GM18511 (cell line): ENCODE measurements around the gene GHDC.

Source experiments
- ATAC-seq: cut with Tn5 transposase; IDR thresholded peaks from one replicate; pipeline ENCODE4 v1.9.1; 2021; ENCODE audit warnings: mild to moderate bottlenecking, moderate library complexity; ENCODE audit not compliant: unreplicated experiment

GHDC gene

GRCh38 chr17:42184713-42185620 is 9.3 kb downstream of the GHDC start, which contains the start of gene HCRT:
Gene HCRT, minus strand, starts transcription at chr17:42185452. Its CDS starts 87 bp downstream, at chr17:42185365.
- no peak for ATAC-seq

DNA sequence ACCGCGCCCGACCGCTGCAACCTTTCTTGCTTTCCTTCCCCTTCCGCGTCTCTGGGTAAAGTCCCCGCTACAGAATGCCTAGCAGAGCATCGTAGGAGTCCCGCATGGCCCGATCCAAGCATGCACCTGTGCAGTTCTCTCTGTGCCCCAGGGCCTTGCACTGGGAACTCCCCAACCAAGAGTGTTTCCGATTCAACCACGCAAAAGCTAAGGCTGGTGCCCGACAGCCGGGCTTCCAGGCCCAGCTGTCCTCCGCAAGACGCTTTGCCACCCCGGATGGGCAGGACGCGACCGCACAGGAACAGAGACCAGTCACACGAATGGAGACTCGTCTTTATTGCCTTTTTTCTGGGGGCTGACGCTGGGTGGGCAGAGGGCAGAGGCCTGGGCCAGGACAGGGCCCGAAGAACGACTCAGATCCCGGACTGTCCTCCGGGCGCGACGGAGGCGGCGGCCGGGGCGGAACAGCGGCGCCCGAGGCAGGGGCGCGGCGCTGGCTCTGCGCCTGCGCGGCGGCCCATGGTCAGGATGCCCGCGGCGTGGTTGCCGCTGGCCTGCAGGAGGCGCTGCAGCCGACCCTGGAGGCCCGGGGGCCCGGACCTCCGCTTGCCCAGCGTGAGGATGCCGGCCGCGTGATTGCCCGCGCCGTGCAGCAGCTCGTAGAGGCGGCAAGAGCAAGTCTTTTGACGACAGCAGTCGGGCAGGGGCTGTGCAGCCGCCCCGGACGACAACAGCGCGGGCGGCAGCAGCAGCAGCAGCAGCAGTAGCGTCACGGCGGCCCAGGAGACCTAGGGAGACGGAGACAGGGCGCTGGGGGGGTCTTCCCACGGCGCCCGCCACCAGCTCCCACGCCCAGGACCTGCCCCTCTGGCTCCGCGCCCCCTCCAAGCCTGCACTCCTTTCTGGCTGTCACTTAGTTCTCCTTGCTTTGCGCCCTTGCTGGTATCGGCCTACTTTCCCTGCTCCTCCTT is 10.3 kb downstream of the GHDC start:
- ATAC-seq: peak; percentile 74

DNA sequence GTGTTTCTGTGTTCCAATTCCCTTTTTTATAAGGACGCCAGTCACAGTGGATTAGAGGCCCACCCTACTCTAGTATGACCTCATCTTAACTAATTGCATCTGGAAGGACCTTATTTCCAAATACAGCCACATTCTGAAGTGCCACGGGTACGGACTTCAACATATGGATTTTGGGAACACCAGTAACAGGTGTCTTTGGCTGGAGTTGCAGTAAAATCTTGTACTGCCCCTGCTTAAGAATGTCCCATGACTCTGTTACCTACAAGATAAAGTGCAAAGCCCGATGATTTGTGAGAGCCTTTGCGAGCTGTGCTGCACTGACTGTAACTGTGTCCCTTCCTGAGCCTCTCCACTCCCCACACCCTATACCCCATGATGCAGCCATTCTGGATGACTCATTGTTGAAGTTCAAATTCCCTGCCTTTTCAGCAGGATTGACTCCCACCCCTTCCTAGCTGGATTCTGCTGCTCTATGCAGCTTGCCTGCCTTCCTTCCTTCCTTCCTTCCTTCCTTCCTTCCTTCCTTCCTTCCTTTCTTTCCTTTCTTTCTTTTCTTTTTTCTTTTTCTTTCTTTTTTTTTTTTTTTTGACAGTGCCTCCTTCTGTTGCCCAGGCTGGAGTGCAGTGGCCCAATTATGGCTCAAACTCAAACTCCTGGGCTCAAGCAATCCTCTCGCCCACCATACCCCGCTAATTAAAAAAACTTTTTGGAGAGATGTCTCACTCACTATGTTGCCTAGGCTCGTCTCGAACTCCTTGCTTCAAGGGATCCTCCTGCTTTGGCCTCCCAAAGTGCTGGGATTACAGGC is 11.2 kb downstream of the GHDC start:
- ATAC-seq: no peak

GRCh38 chr17:42181851-42182207 is 12.5 kb downstream of the GHDC start:
- no peak for ATAC-seq

- peak; percentile 43 for ATAC-seq
Observed at GRCh38 chr17:42180922-42181850, 13.1 kb downstream of the GHDC start, which contains the start of gene KCNH4. Gene KCNH4, minus strand, starts transcription at chr17:42181142. Its CDS starts 197 bp downstream, at chr17:42180945.

- no peak for ATAC-seq
Observed at GRCh38 chr17:42180411-42180921, 13.8 kb downstream of the GHDC start.

DNA sequence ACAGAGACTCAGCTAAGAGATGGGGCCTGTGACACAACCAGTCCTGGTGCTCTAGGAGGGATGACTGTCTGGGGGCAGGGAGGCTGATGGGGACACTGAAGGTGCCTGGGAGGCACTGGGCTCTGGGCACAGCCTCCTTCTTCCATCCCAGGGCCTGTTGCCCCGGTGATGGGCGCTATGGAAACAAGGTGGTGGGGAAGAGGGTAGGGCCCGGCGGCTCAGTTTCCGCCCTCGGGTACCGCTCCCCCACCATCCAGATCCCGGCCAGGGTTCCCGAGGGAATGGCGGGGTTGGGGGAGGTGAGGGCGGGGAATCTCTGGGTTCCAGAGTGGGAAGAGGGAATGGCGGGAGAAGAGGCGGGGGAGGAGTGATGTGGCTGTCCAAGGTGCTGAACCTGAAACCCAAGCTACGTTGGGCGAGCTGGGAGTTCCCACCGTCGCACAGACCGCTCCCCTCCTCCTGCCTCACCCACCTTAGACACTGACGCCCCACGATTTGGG is 14.3 kb downstream of the GHDC start:
- ATAC-seq: no peak

DNA sequence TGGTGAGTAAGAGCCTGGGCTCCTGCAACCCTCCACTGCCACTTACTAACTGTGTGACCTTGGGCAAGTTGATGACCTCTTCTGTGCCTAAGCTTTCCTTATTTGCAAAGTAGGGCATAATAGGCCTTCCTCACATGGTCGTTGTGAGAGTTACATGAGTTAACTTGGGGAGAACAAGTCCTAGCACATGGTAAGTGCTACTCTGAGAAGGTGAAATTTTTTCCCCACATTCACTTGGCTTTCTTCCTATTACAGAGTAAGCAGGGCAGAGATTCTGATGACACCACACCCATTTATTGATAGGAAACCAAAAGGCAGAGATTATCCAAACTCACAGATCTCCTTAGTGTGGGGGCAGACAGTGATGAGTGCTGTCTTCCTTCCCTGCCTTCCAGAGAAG is 15.0 kb downstream of the GHDC start:
- ATAC-seq: no peak

DNA sequence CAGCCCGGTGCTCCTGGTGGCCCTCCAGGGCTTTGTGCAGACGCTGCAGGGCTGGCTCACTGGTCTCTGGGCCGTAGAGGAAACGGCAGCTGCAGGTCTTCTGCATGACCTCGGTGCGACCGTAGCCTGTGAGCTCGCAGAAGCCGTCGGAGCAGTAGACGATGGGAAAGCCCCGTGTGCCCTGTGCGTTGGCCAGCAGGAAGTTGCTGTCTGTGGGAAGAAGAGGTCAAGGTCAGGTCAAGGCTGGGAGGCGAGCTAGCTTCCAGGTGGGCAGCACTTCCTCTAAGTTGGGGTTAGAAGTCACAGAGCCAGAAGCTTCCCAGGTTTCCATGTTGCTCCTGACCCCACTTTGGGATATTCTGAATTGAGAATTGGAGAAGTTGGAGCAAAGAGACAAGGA is 15.5 kb downstream of the GHDC start:
- ATAC-seq: peak; percentile 51

GRCh38 chr17:42177684-42178083 is 16.6 kb downstream of the GHDC start:
- no peak for ATAC-seq

GRCh38 chr17:42174126-42174783 is 20.0 kb downstream of the GHDC start:
- no peak for ATAC-seq

- no peak for ATAC-seq
Observed at GRCh38 chr17:42171831-42172230, 22.5 kb downstream of the GHDC start.

- no peak for ATAC-seq
Observed at GRCh38 chr17:42169351-42169750, 24.9 kb downstream of the GHDC start.

DNA sequence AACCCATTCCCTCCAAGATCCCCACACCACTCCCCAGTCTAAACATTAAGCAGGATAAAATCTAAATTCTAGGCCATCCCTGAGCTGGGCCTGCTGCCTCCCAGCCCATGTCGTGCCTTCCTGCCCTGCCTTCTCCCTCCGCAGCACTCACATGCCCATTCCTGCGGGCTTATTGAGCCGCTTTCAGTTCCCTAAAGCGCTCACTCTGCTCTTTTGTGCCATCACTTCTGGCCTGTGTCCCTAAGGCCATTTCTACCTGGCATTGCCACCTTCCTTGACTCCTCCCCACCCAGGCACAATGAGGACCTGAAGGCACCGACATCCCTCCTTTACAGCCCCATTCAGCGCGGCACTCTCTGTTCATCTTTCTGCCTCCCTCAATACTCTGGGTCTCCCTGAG is 26.5 kb downstream of the GHDC start:
- ATAC-seq: no peak

DNA sequence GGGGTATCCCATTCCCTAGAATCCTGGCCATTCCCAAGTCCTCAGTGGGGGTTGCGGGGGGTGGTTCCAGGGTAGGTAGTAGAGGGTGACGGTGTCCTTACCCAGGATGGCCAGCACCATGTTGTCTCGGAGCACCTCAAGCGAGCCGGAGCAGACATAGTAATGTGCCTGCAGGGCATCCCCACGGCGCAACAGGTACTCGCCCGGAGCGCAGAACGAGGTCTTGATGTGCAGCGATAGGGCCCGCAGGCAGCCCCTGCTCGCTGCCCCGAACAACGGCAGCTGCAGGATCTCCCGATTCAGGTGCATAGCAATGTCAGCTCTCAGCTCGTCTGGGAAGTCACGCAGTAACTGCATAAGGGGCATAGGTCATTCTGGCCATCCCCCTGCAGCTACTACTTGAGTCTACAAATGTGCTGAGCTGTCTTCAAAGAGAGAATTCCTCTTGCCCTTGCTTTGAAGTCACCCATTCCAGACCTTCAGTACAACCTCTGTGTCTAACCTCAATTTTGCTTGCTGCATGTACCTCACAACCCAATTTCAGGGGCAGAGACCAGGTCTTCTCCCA is 28.0 kb downstream of the GHDC start:
- ATAC-seq: no peak

DNA sequence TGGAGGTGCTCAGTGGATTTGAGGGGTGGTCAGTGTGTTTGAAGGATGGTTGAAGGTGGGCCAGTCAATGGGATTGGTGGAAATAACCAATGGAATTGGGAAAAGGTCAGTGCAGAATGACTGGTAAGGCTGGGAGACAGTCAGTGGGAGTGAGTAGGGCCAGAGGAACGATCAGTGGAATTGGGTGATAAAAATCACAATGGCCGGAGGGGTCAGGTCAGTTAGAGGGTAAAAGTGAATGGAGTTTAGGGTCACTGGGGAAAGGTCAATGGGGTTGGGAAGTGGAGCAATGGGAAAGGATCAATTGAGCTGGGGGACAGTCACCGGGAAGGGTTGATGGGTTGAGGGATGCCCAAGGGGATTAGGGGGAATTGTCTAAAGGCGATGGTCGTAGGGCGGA is 28.5 kb downstream of the GHDC start:
- no peak for ATAC-seq

DNA sequence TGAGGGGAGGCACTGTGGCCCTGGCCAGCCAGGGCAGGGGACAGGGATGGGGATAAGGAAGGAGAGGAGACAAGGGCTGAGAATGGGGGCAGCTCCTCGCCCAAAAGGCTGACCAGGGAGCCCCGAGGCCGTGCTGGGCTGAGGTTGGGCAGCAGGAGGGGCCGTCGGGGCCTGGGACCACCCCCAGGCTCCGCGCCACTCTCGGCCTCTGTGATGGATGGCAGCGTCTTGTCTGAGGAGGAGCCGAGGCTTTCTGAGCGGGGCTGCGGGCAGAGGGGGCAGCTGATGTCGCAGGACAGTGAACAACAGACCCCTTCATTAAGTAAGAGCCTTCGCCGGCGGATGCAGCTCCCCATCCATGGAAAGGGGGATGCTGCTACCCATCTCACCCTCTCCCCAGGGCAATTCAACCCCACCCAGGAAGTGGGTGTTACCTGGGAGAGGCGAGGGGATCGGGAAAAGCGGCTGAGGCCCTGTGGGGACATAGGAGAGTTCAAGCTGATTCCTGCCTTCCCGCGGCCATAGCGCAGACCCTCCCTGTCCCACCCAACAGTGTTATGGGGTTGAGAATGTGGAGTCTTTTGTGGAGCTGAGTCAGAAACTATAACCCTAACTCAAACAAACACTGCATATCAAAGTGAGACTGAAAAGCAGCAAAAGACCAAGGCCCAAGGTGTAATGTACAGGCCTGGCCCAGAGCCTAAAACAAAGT is 30.4 kb downstream of the GHDC start:
- ATAC-seq: no peak

DNA sequence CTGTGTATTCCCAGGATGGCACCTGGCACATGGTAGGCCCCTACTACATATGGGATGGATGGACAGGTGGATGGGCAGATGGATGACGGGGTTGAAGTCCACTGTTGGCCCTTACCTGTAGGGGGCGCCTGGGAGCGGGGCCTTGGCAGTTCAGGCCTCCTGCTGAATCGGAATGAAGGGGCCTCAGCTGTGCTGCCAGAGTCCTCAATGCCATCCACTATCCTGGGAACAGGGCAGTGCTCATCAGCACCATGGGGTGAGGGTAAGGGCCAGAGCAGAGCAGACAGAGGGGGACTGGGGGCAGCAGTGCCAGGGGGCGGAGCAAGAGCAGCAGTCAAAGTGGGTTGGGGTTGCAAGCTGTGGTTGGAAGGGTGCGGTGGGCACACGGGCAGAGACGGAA is 31.2 kb downstream of the GHDC start:
- ATAC-seq: no peak
